HG02678 (cell line): ENCODE measurements around the gene USP3.

Experiments used
- ATAC-seq: cut with Tn5 transposase; IDR thresholded peaks from one replicate; pipeline ENCODE4 v1.9.1; 2021; ENCODE audit warnings: mild to moderate bottlenecking, moderate library complexity; ENCODE audit not compliant: unreplicated experiment

The USP3 gene

GRCh38 chr15:63504247-63504978 is at the start of gene USP3:
TSS of gene USP3 (plus strand) at chr15:63504593. CDS start at chr15:63504740, 147 bp downstream.
- peak; percentile 54 for ATAC-seq

GRCh38 chr15:63456258-63456657 is 48.1 kb upstream of the USP3 start:
- ATAC-seq = no peak

GRCh38 chr15:63457379-63457778 is 47.0 kb upstream of the USP3 start:
- ATAC-seq = no peak

GRCh38 chr15:63458026-63458425 is 46.4 kb upstream of the USP3 start:
- ATAC-seq = no peak

- no peak for ATAC-seq
Measured at GRCh38 chr15:63458794-63459395, 45.5 kb upstream of the USP3 start.

- ATAC-seq = no peak
Measured at GRCh38 chr15:63460210-63461155, 43.9 kb upstream of the USP3 start.

- ATAC-seq = no peak
Measured at GRCh38 chr15:63461230-63461985, 43.0 kb upstream of the USP3 start.

- ATAC-seq = no peak
Measured at GRCh38 chr15:63462088-63462487, 42.3 kb upstream of the USP3 start.

GRCh38 chr15:63463036-63463435 is 41.4 kb upstream of the USP3 start:
- ATAC-seq = no peak

- ATAC-seq = no peak
Measured at GRCh38 chr15:63463793-63464192, 40.6 kb upstream of the USP3 start.

GRCh38 chr15:63465104-63465503 is 39.3 kb upstream of the USP3 start:
- ATAC-seq = no peak

GRCh38 chr15:63466378-63467192 is 37.8 kb upstream of the USP3 start:
- peak; percentile 56 for ATAC-seq

GRCh38 chr15:63469190-63469589 is 35.2 kb upstream of the USP3 start:
- no peak for ATAC-seq

GRCh38 chr15:63469984-63470383 is 34.4 kb upstream of the USP3 start:
- no peak for ATAC-seq

- peak; percentile 40 for ATAC-seq
Measured at GRCh38 chr15:63473007-63473748, 31.2 kb upstream of the USP3 start.

GRCh38 chr15:63473749-63473998 is 30.7 kb upstream of the USP3 start:
- ATAC-seq = no peak

- ATAC-seq = peak; percentile 58
Measured at GRCh38 chr15:63473999-63474809, 30.2 kb upstream of the USP3 start.

- peak; percentile 63 for ATAC-seq
Measured at GRCh38 chr15:63474810-63475316, 29.5 kb upstream of the USP3 start.
